HG03025 (cell line): ENCODE results near the gene ZSCAN12.

Experiments
- ATAC-seq: cut with Tn5 transposase; IDR thresholded peaks from one replicate; pipeline ENCODE4 v1.9.1; 2021; ENCODE audit warnings: mild to moderate bottlenecking, moderate library complexity; ENCODE audit not compliant: unreplicated experiment, low FRiP score

The ZSCAN12 gene

GRCh38 chr6:28333599-28334018 lies 65.9 kb downstream of the ZSCAN12 start:
- ATAC-seq = no peak

GRCh38 chr6:28333047-28333446 lies 66.5 kb downstream of the ZSCAN12 start:
- no peak for ATAC-seq

- ATAC-seq = no peak
These were observed 69.5 kb downstream of the ZSCAN12 start for GRCh38 chr6:28330041-28330440.
